PC-9 (cell line): Measurements from ENCODE around the gene SLC9A3. TPM values are rescaled to one million over a fixed set of nuclear protein-coding genes. Genes with fewer than 3 reads are reported as not detected.

ENCODE experiments used
- BruUV-seq: library from RNA; stranded (reverse); fragments of 400-500 nt; replicated peaks from 2 replicates; lab custom pipeline; 2021; lab: Mats Ljungman, UMichigan
- CTCF ChIA-PET: fragments of 300-600 bp; sonication (Branson Sonifier 250); formaldehyde crosslinking; loops from one replicate; lab custom pipeline; 2022; ENCODE audit warnings: antibody characterized with exemption; lab: Charles Lee
- POLR2A ChIA-PET: fragments of 300-600 bp; sonication (Branson Sonifier 250); formaldehyde crosslinking; loops from one replicate; lab custom pipeline; 2022; ENCODE audit warnings: antibody characterized with exemption; ENCODE audit not compliant: unreplicated experiment; lab: Charles Lee
- DNase-seq, 2 experiments: peaks; one replicate each; pipeline versions ENCODE4 v3.0.0 to v3.0.0-alpha.2; 2015 to 2022; ENCODE audit warnings: mixed read lengths in 1 of 2
- H2AFZ ChIP-seq: fragments of 200-600 bp; sonication (generic); 2 replicates; pipeline ENCODE4 v1.8.1; 2017; ENCODE audit warnings: antibody characterized with exemption
- H3F3A ChIP-seq: fragments of 200-600 bp; sonication (generic); 2 replicates; pipeline ENCODE4 v1.8.1; 2017; ENCODE audit warnings: antibody characterized with exemption, mild to moderate bottlenecking, low read depth; ENCODE audit not compliant: insufficient read depth
- H3K27ac ChIP-seq: fragments of 200-600 bp; sonication (generic); 2 replicates; pipeline ENCODE4 v1.6.1; 2016; ENCODE audit warnings: mixed run types
- H3K27me3 ChIP-seq: fragments of 200-600 bp; sonication (generic); 2 replicates; pipeline ENCODE4 v1.6.1; 2016; ENCODE audit warnings: low read depth, mixed run types; ENCODE audit not compliant: insufficient read depth
- H3K36me3 ChIP-seq: fragments of 200-600 bp; sonication (generic); 2 replicates; pipeline ENCODE4 v1.6.1; 2016; ENCODE audit warnings: low read depth, mixed run types
- H3K4me1 ChIP-seq: fragments of 200-600 bp; sonication (generic); replicated peaks from 2 replicates; pipeline ENCODE4 v1.6.1; 2016; ENCODE audit warnings: mixed run types; ENCODE audit not compliant: insufficient read depth
- H3K4me2 ChIP-seq: fragments of 200-600 bp; sonication (generic); 2 replicates; pipeline ENCODE4 v1.6.1; 2017; ENCODE audit warnings: mixed run types
- H3K4me3 ChIP-seq: fragments of 200-600 bp; sonication (generic); 2 replicates; pipeline ENCODE4 v1.6.1; 2016; ENCODE audit warnings: mixed run types
- H3K79me2 ChIP-seq: fragments of 200-600 bp; sonication (generic); 2 replicates; pipeline ENCODE4 v1.6.1; 2017; ENCODE audit warnings: low read depth, mixed run types
- H3K9me2 ChIP-seq: fragments of 200-600 bp; sonication (generic); 2 replicates; pipeline ENCODE4 v1.8.1; 2017; ENCODE audit warnings: mild to moderate bottlenecking; ENCODE audit not compliant: insufficient read depth
- H3K9me3 ChIP-seq: fragments of 200-600 bp; sonication (generic); 2 replicates; pipeline ENCODE4 v1.8.1; 2016; ENCODE audit warnings: low read depth; ENCODE audit not compliant: insufficient read depth
- H4K20me1 ChIP-seq: fragments of 200-600 bp; sonication (generic); 2 replicates; pipeline ENCODE4 v1.8.1; 2017; ENCODE audit not compliant: insufficient read depth
- EZH2 ChIP-seq: fragments of 200-600 bp; sonication (generic); IDR thresholded peaks from 2 replicates; pipeline ENCODE4 v1.8.0; 2017; ENCODE audit warnings: antibody characterized with exemption, low read depth
- intact Hi-C: fragments of 100-400 bp; cut with micrococcal nuclease; formaldehyde crosslinking; loops from one replicate; pipeline ENCODE4 v1.10.0; 2022; ENCODE audit not compliant: unreplicated experiment
- total RNA-seq: library from RNA; stranded (reverse); gene quantifications from 2 replicates; pipeline ENCODE4 v1.2.3, GENCODE V29; 2021
- TF ChIP-seq, protein P1 (sequence below): fragments of 200-600 bp; sonication (generic); conservative IDR thresholded peaks from 2 replicates; pipeline ENCODE4 v1.6.1; 2017; ENCODE audit warnings: mixed run types, antibody characterized with exemption, mild to moderate bottlenecking, moderate library complexity

SLC9A3 gene
- total RNA-seq, 1 experiment from 2014 or later: 5.6 TPM

DNA sequence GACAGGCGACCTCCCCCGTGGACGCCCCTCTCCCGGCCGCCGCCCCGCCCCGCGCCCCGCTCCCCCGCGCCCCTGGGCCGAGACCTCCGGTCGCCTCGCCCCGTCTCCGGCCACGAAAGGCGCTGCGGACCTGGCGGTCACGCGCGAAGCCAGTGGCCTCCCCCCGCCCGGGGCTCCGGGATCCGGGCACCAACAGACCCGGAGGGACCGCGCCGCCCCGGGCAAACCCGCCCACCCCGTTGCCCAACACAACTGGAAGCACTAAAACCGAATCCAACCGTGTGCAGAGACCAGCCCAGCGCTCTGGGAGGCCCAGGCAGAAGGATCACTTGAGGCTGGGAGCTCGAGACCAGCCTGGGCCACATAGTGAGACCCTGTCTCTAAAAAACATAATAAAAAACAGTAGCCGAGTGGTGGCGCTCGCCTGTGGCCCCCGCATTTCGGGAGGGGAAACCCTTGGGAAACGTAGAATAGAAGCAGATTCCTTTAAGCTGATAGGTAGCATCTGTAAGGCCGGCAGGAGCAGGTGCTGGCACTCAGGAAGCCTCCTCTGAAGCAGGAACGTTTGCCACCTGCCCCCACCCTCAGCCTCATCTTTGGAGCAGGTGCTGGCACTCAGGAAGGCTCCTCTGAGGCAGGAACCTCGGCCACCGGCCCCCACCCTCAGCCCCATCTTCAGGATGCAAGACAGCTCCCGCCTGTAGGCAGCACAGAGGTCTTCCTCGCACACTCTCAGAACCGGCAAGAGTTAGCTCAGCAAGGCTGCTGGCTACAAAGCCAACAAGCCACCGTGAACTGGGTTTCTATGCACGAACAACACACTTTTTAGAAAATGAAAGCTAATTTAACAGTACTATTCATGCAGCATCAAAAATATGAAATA lies 4.6 kb upstream of the SLC9A3 start:
- Histone ChIP-seq H2AFZ (no peak overlapping the region), H3K9me2 (no peaks in the 10 kb centered on the region), H3K27me3 (peaks cover 84% of the 10 kb centered on the region), H3K36me3 (no peaks in the 10 kb centered on the region), H3K4me2 (no peak overlapping the region), H3K9me3 (no peaks in the 10 kb centered on the region), H4K20me1 (no peaks in the 10 kb centered on the region; the same call in 1 of the 2 replicates), H3K79me2 (no peaks in the 10 kb centered on the region), H3K4me1 (no peaks in the 10 kb centered on the region), H3K4me3 (no peak overlapping the region), H3K27ac (no peak overlapping the region), H3F3A (no peaks in the 10 kb centered on the region)
- intact Hi-C loops: no loop called here
- no TSS peak for BruUV-seq
- POLR2A ChIA-PET: no interaction called here
- CTCF ChIA-PET: interaction anchor here (0.6 kb wide), 1 partner anchor 12 kb away, joined by 5 read pairs; no protein-coding TSS in a partner anchor
- no peak for DNase-seq
- TF ChIP-seq EZH2: no peak
- TF ChIP-seq, protein P1, sequence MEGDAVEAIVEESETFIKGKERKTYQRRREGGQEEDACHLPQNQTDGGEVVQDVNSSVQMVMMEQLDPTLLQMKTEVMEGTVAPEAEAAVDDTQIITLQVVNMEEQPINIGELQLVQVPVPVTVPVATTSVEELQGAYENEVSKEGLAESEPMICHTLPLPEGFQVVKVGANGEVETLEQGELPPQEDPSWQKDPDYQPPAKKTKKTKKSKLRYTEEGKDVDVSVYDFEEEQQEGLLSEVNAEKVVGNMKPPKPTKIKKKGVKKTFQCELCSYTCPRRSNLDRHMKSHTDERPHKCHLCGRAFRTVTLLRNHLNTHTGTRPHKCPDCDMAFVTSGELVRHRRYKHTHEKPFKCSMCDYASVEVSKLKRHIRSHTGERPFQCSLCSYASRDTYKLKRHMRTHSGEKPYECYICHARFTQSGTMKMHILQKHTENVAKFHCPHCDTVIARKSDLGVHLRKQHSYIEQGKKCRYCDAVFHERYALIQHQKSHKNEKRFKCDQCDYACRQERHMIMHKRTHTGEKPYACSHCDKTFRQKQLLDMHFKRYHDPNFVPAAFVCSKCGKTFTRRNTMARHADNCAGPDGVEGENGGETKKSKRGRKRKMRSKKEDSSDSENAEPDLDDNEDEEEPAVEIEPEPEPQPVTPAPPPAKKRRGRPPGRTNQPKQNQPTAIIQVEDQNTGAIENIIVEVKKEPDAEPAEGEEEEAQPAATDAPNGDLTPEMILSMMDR: no peak

GRCh38 chr5:527646-528628 lies 3.7 kb upstream of the SLC9A3 start:
- Histone ChIP-seq H3K27ac (no peak overlapping the region), H3K9me3 (no peaks in the 10 kb centered on the region), H3F3A (no peaks in the 10 kb centered on the region), H3K36me3 (no peaks in the 10 kb centered on the region), H3K9me2 (no peaks in the 10 kb centered on the region), H3K79me2 (no peaks in the 10 kb centered on the region), H3K27me3 (peaks cover 83% of the 10 kb centered on the region), H3K4me1 (no peaks in the 10 kb centered on the region), H3K4me3 (no peak overlapping the region), H4K20me1 (no peaks in the 10 kb centered on the region; the same call in 1 of the 2 replicates), H2AFZ (no peak overlapping the region), H3K4me2 (no peak overlapping the region)
- POLR2A ChIA-PET: no interaction called here
- no TSS peak for BruUV-seq
- intact Hi-C loops: no loop called here
- CTCF ChIA-PET: no interaction called here
- no peak for DNase-seq
- no peak for TF ChIP-seq EZH2
- TF ChIP-seq, protein P1: no peak

- Histone ChIP-seq H3F3A (no peaks in the 10 kb centered on the region), H2AFZ (no peak overlapping the region), H3K9me3 (no peaks in the 10 kb centered on the region), H3K9me2 (no peaks in the 10 kb centered on the region), H4K20me1 (no peaks in the 10 kb centered on the region; the same call in 1 of the 2 replicates), H3K36me3 (no peaks in the 10 kb centered on the region), H3K4me3 (no peak overlapping the region), H3K4me2 (no peak overlapping the region), H3K27me3 (peaks cover 83% of the 10 kb centered on the region), H3K79me2 (no peaks in the 10 kb centered on the region), H3K27ac (no peak overlapping the region), H3K4me1 (no peaks in the 10 kb centered on the region)
- CTCF ChIA-PET: no interaction called here
- intact Hi-C loops: no loop called here
- TF ChIP-seq, protein P1: no peak
- TF ChIP-seq EZH2: no peak
- POLR2A ChIA-PET: no interaction called here
- DNase-seq: no peak
- no TSS peak for BruUV-seq
Observed at GRCh38 chr5:526456-527088, 2.3 kb upstream of the SLC9A3 start.
